ENCODE results near the gene PDE4D. TPM values are rescaled to one million over a fixed set of nuclear protein-coding genes. Genes with fewer than 3 reads are reported as not detected.

PDE4D gene
- total and polyA plus RNA-seq, 2 donors (not counting 3 experiments of a cell fraction or from before 2014, with no cell fraction given), result 34.5 to 51.2 TPM

DNA sequence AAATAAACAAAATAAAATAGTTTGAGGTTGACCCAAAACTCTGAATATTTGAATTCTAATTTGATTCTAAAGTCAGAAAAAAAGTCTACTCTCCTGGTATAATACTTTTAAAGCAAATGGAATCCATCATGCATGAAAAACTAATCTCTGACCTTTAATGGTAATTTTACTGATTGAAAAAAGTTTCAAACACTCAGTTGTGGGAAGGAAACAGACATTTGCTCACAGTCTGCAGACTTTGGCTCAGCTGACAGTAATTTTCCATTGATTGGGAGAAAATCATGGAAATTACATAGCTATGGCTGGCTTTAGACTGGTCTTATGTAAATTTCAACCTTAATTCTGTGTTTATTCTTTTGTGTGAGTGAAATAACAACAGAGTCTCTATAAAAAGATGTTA, 574.3 kb downstream of the PDE4D start:
- H3K4me2 ChIP-seq (ENCODE audit: insufficient read depth, low read length), result no peak overlapping the region
- POLR2A ChIA-PET, result no interaction called here
- intact Hi-C loops (cut with micrococcal nuclease), result no loop called here
- H3K9me3 ChIP-seq (replicated peaks; ENCODE audit: control insufficient read depth, insufficient read depth, low read length), result no peaks in the 10 kb centered on the region
- H3K79me2 ChIP-seq (ENCODE audit: control insufficient read depth, insufficient read depth, low read length), result no peaks in the 10 kb centered on the region
- H3K9me1 ChIP-seq (replicated peaks; ENCODE audit: control insufficient read depth, extremely low read depth, insufficient read depth, low read length), result no peaks in the 10 kb centered on the region
- peaks cover 3 to 4% of the 10 kb centered on the region in 2 experiments for H3K27me3 ChIP-seq (ENCODE audit: control insufficient read depth in 2 of 2, insufficient read depth in 2 of 2, low read length in 2 of 2)
- no peaks in the 10 kb centered on the region for H3K4me1 ChIP-seq (ENCODE audit: control insufficient read depth, extremely low read depth, insufficient read depth, low read length)
- peak; percentile 31 for DNase-seq (ENCODE audit: low read depth, low spot score)
- H3K4me3 ChIP-seq (replicated peaks in 1 of 3; ENCODE audit: insufficient read depth in 1 of 3, low read depth in 1 of 3, low read length in 3 of 3), result no peak overlapping the region
- no TSS peak for BruUV-seq (replicated peaks)
- H4K20me1 ChIP-seq (replicated peaks; ENCODE audit: control insufficient read depth, extremely low read depth, insufficient read depth, low read length), result no peaks in the 10 kb centered on the region
- dilution Hi-C loops (cut with MboI; ENCODE audit: extremely low pct_ligation_motif_present, low sequenced_read_pairs), result no loop called here
- no peak for FAIRE-seq
- no peak overlapping the region for H3K27ac ChIP-seq (ENCODE audit: insufficient read depth, low read depth, low read length)
- no peak overlapping the region for H2AFZ ChIP-seq (ENCODE audit: low read depth, low read length)
- CTCF ChIA-PET, result interaction anchor here (2.1 kb wide), 1 partner anchor 9 kb away, joined by 7 read pairs; no protein-coding TSS in a partner anchor
- no peak for TF ChIP-seq POLR2AphosphoS5 (IDR thresholded peaks at IDR 0.05; ENCODE audit: insufficient read depth, low read depth, low read length)
- no peak for TF ChIP-seq POLR2A (IDR thresholded peaks at IDR 0.05; ENCODE audit: low read depth, low read length)
- TF ChIP-seq, protein P1, sequence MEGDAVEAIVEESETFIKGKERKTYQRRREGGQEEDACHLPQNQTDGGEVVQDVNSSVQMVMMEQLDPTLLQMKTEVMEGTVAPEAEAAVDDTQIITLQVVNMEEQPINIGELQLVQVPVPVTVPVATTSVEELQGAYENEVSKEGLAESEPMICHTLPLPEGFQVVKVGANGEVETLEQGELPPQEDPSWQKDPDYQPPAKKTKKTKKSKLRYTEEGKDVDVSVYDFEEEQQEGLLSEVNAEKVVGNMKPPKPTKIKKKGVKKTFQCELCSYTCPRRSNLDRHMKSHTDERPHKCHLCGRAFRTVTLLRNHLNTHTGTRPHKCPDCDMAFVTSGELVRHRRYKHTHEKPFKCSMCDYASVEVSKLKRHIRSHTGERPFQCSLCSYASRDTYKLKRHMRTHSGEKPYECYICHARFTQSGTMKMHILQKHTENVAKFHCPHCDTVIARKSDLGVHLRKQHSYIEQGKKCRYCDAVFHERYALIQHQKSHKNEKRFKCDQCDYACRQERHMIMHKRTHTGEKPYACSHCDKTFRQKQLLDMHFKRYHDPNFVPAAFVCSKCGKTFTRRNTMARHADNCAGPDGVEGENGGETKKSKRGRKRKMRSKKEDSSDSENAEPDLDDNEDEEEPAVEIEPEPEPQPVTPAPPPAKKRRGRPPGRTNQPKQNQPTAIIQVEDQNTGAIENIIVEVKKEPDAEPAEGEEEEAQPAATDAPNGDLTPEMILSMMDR (IDR thresholded peaks at IDR 0.05; ENCODE audit: extremely low read depth in 1 of 2, insufficient read depth in 1 of 2, low read depth in 1 of 2, low read length in 2 of 2), result no peak
- no peak for TF ChIP-seq JUN (IDR thresholded peaks at IDR 0.05; ENCODE audit: borderline replicate concordance, insufficient read depth, insufficient read length, low read depth)
- TF ChIP-seq, protein P2, sequence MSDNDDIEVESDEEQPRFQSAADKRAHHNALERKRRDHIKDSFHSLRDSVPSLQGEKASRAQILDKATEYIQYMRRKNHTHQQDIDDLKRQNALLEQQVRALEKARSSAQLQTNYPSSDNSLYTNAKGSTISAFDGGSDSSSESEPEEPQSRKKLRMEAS (IDR thresholded peaks at IDR 0.05; ENCODE audit: insufficient read depth, insufficient read length), result no peak
- no peak for TF ChIP-seq GATA2 (IDR thresholded peaks at IDR 0.05; ENCODE audit: insufficient read depth, insufficient read length, low read depth, low read length)
- no peak for TF ChIP-seq EZH2 (IDR thresholded peaks at IDR 0.05; ENCODE audit: borderline replicate concordance, low read depth, low read length, severe bottlenecking)
- TF ChIP-seq MYC (IDR thresholded peaks at IDR 0.05; ENCODE audit: low read depth, low read length), result no peak
- TF ChIP-seq FOS (IDR thresholded peaks at IDR 0.05; ENCODE audit: borderline replicate concordance, insufficient read depth, low read length), result no peak
- no peak overlapping the region for H3K9ac ChIP-seq (replicated peaks; ENCODE audit: extremely low read depth, insufficient read depth, low read length)
- H3K36me3 ChIP-seq (ENCODE audit: control insufficient read depth in 2 of 2, extremely low read depth in 1 of 2, insufficient read depth in 2 of 2, low read length in 2 of 2), result no peaks in the 10 kb centered on the region

Measured in endothelial cell of umbilical vein (primary cell).